GM12874 (cell line): ENCODE data around the gene PDPR.
"Not testable (repeated sequence)": the region's sequence is repeated elsewhere in the genome, so short reads cannot be mapped to it uniquely, and the experiment has no call there.

Experiments used
- CTCF ChIP-seq: IDR thresholded peaks from 2 replicates; pipeline ENCODE4 v1.5.1; 2011; ENCODE audit warnings: low read depth, mild to moderate bottlenecking, control low read depth, low read length, moderate library complexity; ENCODE audit not compliant: insufficient read depth

The PDPR gene

GRCh38 chr16:70113982-70114826 is at the start of gene PDPR:
TSS of gene PDPR (plus strand) at chr16:70114332. CDS start at chr16:70120493, 6,161 bp downstream.
- TF ChIP-seq CTCF = not testable (repeated sequence)

GRCh38 chr16:70151391-70151790 is 37.3 kb downstream of the PDPR start:
- no peak for TF ChIP-seq CTCF

- TF ChIP-seq CTCF = no peak
Measured at GRCh38 chr16:70151941-70152509, 37.9 kb downstream of the PDPR start.

GRCh38 chr16:70152578-70153302 is 38.6 kb downstream of the PDPR start:
- no peak for TF ChIP-seq CTCF

GRCh38 chr16:70156207-70156978 is 42.3 kb downstream of the PDPR start:
- no peak for TF ChIP-seq CTCF

- no peak for TF ChIP-seq CTCF
Measured at GRCh38 chr16:70157105-70157476, 43.0 kb downstream of the PDPR start.
